DOHH2 (cell line): Measurements from ENCODE around the gene CXCL5.
"Not testable (repeated sequence)": the region's sequence is repeated elsewhere in the genome, so short reads cannot be mapped to it uniquely, and the experiment has no call there.

Source experiments
- H3F3A ChIP-seq: fragments of 200-600 bp; sonication (generic), shearing (Covaris generic); 2 replicates; pipeline ENCODE4 v1.6.0; 2016; ENCODE audit warnings: antibody characterized with exemption, mild to moderate bottlenecking; ENCODE audit not compliant: control insufficient read depth, insufficient read depth
- H3K27ac ChIP-seq: fragments of 200-600 bp; sonication (generic); 2 replicates; pipeline ENCODE4 v1.5.1; 2014; ENCODE audit warnings: low read depth, mild to moderate bottlenecking, low read length, moderate library complexity
- H3K27me3 ChIP-seq: fragments of 200-600 bp; sonication (generic); 2 replicates; pipeline ENCODE4 v1.6.1; 2014; ENCODE audit warnings: mild to moderate bottlenecking, low read length, mixed read lengths; ENCODE audit not compliant: control insufficient read depth
- H3K36me3 ChIP-seq: fragments of 200-600 bp; sonication (generic); 2 replicates; pipeline ENCODE4 v1.6.1; 2014; ENCODE audit warnings: mild to moderate bottlenecking, low read length, moderate library complexity, mixed read lengths; ENCODE audit not compliant: control insufficient read depth
- H3K4me1 ChIP-seq: fragments of 200-600 bp; sonication (generic); 2 replicates; pipeline ENCODE4 v1.6.1; 2014; ENCODE audit warnings: mild to moderate bottlenecking, low read length, mixed read lengths; ENCODE audit not compliant: control insufficient read depth
- H3K4me2 ChIP-seq: fragments of 200-600 bp; sonication (generic); 2 replicates; pipeline ENCODE4 v1.6.0; 2014; ENCODE audit warnings: mild to moderate bottlenecking, low read length, moderate library complexity
- H3K4me3 ChIP-seq: fragments of 200-600 bp; sonication (generic); 2 replicates; pipeline ENCODE4 v1.5.1; 2014; ENCODE audit warnings: mild to moderate bottlenecking, low read length, mixed read lengths
- H3K79me2 ChIP-seq: fragments of 200-600 bp; sonication (generic); 2 replicates; pipeline ENCODE4 v1.6.1; 2014; ENCODE audit warnings: mild to moderate bottlenecking, low read length, mixed read lengths; ENCODE audit not compliant: control insufficient read depth
- H3K9me2 ChIP-seq: fragments of 200-600 bp; sonication (generic); replicated peaks from 2 replicates; pipeline ENCODE4 v1.6.1; 2014; ENCODE audit warnings: mild to moderate bottlenecking, low read length, mixed read lengths; ENCODE audit not compliant: control insufficient read depth
- H3K9me3 ChIP-seq: fragments of 200-600 bp; sonication (generic); 2 replicates; pipeline ENCODE4 v1.6.1; 2014; ENCODE audit warnings: antibody characterized with exemption, low read length, mixed read lengths; ENCODE audit not compliant: control insufficient read depth, insufficient read depth
- H4K20me1 ChIP-seq: fragments of 200-600 bp; sonication (generic); 2 replicates; pipeline ENCODE4 v1.6.0; 2014; ENCODE audit warnings: low read depth, mild to moderate bottlenecking, antibody characterized with exemption, low read length, moderate library complexity; ENCODE audit not compliant: control insufficient read depth, insufficient read depth
- CTCF ChIP-seq: fragments of 200-600 bp; sonication (generic); IDR thresholded peaks from one replicate; pipeline ENCODE4 v1.5.1; 2014; ENCODE audit warnings: antibody characterized with exemption, mild to moderate bottlenecking, low read depth, low read length; ENCODE audit not compliant: poor library complexity, severe bottlenecking
- EZH2phosphoT487 ChIP-seq: fragments of 200-600 bp; sonication (generic); IDR thresholded peaks from 2 replicates; pipeline ENCODE4 v1.6.1; 2017; ENCODE audit warnings: borderline replicate concordance, mild to moderate bottlenecking, antibody characterized with exemption, low read length, moderate library complexity, mixed read lengths

CXCL5 gene

GRCh38 chr4:73962724-73963123 lies 35.8 kb downstream of the CXCL5 start:
- no peak overlapping the region for H3K4me3 ChIP-seq
- H3K9me2 ChIP-seq = no peaks in the 10 kb centered on the region
- H3F3A ChIP-seq = no peaks in the 10 kb centered on the region
- H3K4me2 ChIP-seq = no peak overlapping the region
- no peaks in the 10 kb centered on the region for H3K36me3 ChIP-seq
- TF ChIP-seq EZH2phosphoT487 (no peak), CTCF (no peak)
- H4K20me1 ChIP-seq = no peaks in the 10 kb centered on the region
- H3K79me2 ChIP-seq = no peaks in the 10 kb centered on the region
- no peak overlapping the region for H3K27ac ChIP-seq
- no peaks in the 10 kb centered on the region for H3K27me3 ChIP-seq
- H3K4me1 ChIP-seq = no peaks in the 10 kb centered on the region
- H3K9me3 ChIP-seq = no peaks in the 10 kb centered on the region

DNA sequence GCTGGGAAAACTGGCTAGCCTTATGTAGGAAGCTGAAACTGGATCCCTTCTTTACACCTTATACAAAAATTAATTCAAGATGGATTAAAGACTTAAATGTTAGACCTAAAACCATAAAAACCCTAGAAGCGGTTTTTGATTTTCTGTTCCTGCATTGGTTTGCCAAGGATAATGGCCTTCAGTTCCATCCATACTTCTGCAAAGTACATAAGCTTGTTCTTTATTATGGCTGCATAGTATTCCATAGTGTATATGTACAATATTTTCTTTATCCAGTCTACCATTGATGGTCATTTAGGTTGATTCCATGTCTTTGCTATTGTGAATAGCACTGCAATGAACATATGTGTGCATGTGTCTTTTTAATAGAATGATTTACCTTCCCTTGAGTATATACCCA lies 39.4 kb downstream of the CXCL5 start:
- H3K36me3 ChIP-seq, H3K27me3 ChIP-seq, H3F3A ChIP-seq, H3K27ac ChIP-seq, H3K4me3 ChIP-seq, H4K20me1 ChIP-seq, H3K4me1 ChIP-seq, H3K9me2 ChIP-seq, H3K9me3 ChIP-seq, H3K79me2 ChIP-seq, H3K4me2 ChIP-seq: not testable (repeated sequence)

DNA sequence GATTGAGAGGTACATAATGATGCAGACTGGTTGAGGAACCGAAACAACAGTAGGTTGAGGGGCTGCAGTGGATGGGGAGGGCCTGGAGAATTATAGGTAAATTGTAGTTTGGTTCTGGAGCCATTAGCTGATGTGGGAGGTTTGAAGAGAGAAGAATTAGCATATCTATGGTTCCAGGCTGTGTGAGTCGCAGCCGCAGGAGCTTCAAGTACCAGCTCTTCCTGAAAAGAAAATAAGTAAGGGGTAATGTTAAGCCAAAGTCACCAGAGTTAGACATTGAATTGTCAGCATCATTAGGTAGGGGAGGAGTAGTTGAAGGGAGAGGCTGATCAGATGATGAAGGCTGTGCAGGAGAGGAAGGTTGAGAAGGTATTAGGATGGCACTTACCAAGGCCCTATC lies 46.1 kb downstream of the CXCL5 start:
- Histone ChIP-seq H3K4me2 (no peak overlapping the region), H3K4me3 (no peak overlapping the region), H3K79me2 (no peaks in the 10 kb centered on the region), H3K9me3 (no peaks in the 10 kb centered on the region), H3K27me3 (no peaks in the 10 kb centered on the region), H3K36me3 (no peaks in the 10 kb centered on the region), H4K20me1 (no peaks in the 10 kb centered on the region), H3K9me2 (no peaks in the 10 kb centered on the region), H3K27ac (no peak overlapping the region), H3F3A (no peaks in the 10 kb centered on the region), H3K4me1 (no peaks in the 10 kb centered on the region)
- TF ChIP-seq EZH2phosphoT487 (no peak), CTCF (no peak)

DNA sequence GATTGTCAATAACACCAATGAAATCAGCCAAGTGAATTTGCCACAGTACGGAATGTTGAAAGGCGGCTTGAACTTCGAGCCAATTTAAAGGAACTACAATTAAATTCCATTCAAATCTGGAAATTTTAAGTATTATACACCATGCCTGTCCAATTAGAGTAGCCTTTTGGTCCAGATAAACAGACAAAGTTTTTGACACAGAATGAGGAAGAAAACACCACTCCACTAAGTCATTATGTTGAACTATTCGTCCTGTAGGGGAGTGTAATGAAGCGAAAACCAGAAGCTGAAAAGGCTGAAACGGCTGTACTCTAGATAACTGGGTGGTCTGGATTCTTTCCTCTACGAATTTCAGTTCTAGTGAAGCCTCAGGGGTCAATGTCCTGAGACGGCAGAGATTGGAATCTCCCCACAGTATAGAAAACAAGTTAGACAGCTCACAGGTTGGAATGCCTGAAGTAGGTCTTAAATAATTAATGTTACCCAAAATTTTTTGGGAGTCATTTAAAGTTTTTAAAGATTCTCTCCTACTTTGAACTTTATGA lies 48.0 kb downstream of the CXCL5 start:
- H4K20me1 ChIP-seq, H3K4me1 ChIP-seq, H3K9me2 ChIP-seq, H3K27me3 ChIP-seq, H3K9me3 ChIP-seq, H3K4me2 ChIP-seq, H3F3A ChIP-seq, H3K4me3 ChIP-seq, H3K27ac ChIP-seq, H3K36me3 ChIP-seq, H3K79me2 ChIP-seq: not testable (repeated sequence)
